GM21619 (cell line): ENCODE data around the gene ZNF777.

Experiments used
- ATAC-seq: cut with Tn5 transposase; IDR thresholded peaks from one replicate; pipeline ENCODE4 v1.9.1; 2021; ENCODE audit not compliant: unreplicated experiment

Gene ZNF777

GRCh38 chr7:149477494-149478443 lies 16.9 kb upstream of the ZNF777 start:
- no peak for ATAC-seq

DNA sequence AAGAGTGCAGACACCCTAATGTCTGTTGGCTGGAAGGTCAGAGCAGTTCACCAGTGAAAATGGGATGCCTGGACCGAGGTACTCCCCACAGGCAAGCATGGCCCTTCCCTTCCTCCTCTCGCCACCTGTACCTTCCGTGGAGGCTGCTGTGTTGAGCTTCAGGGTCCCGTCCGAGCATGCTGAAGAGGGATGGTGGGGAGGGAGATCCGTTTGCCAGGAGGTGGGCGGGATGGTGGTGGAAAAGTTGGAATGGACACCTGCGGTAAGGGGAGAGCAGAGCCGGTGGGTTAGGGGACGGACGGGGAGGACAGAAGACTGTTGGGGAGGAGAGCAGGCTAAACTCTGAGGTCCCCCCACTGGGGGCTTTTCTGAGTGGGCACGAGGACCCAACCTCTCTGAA lies 15.9 kb upstream of the ZNF777 start:
- no peak for ATAC-seq

DNA sequence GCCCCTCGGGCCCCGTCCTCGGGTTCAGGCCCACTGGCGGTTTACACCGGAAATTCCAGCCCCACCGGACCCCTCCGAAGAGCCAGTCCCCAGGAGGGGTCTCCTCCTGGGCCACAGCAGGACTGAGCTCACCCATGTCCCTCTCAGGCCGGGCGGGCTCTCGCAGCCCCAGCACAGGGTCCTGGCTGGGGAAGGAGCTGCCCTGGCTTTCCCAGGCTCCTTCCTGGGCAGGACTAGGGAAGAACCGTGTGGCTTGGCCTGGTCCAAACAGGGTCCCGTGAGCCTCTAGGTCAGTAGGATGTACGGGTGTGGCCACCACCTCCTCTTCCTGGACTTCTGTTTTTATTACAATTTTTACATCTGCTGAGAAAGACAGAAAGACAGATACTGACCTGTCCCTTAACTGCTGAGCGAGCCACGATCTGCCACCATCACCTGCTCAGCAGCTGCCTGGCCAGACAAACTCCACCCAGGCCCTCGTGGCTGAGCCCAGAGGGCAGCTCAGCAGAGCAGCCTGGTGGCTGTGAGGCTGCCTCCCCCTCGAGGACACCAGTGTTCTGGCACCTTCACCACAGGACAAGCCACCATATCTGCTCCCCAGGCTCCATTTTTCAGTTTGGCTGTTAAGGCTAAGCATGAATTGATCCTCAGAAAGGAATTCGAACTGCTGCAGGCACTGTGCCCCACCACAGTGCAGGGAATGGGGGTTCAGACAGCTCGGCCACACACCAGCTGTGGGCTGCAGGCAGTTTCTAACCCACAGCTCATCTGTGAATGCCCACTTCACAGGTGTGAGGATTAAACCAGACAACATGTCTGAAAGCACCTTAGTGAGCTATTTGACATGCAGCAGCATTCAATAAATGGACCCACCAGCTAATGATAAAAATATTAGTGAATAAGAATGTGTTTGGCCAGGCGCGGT lies 14.5 kb upstream of the ZNF777 start:
- no peak for ATAC-seq

DNA sequence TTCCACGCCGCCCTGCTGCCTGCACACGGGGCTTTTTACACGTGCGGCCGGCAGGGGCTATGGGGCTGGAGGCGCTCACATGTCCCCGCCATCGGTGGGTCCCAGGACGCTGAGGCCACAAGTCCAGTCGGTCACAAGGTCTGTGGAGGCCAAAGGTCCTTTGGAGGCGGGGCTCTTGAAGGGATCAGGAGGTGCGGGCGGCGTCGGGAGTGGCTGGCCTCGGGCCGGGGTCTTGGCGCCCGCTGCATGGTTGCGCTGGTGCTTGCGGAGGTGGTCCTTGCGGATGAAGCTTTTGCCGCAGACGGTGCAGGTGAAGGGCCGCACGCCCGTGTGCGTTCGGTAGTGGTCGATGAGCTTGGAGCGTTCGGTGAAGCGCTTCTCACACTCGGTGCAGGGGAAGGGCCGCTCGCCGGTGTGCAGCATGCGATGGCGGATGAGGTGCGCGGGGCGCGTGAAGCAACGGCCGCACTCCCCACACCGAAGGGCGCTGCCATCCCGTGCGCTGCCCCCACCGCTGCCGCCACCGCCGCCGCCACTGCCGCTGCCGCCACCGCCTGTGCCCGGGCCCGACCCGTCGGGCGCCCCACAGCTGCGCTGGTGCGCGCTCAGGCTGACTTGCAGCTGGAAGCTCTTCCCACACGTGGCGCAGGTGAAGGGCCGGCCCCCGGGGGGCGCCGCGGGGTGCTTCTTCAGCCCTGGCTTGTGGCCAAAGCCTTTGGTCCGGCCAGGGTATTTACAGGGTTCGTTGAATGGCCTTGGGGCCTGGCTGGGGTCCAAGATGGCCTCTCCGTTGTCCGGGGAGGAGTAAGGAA lies 13.7 kb upstream of the ZNF777 start:
- no peak for ATAC-seq

DNA sequence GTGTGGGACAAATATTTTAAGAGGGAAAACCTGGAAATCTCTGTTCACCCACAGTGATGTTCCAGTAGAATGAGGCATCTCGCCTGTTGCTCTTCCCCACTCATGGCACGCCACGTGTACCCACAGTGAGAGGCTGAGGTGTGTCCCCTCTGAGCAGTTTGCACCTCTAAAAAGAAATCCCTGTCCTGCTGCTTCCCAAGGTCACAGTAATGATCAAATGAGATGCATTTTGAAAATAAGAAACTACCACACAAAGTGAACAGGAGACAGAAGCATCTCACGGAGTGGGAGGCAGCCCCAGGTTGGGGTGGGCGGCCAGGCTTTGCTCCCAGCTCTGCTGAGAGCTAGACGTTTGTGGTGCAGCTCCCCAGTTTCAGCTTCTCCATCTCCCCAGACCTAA lies 12.4 kb upstream of the ZNF777 start:
- ATAC-seq = no peak

DNA sequence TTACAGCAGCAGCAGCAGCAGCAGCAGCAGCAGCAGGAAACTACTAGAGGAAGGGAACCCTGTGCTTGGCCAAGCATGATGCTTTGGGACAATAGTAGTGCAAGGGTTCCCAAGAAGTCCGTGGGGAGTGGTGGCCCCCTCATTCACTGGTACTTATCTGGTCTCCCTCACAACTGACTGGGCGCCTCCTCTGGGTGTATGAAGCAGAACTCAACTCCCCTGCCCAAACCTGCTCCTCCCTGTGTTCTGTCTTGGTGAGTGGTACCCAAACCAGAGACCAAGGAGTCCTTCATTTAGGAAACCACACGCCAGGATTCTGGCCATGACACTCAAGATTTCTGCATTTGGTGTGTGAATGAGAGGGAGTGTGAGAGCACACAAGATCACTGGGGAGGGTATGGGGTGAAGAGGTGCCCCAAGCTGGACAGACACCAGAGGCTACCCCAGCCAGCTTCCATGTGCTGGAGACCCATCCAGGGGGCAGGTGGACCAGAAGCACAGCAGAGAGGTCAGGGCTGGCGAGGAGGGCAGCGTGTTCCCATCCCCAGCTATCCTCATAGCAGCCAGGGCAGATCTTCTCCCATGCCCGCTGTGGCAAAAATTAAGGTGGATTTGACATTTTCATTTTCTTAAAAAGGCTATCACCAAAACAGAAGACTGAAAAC lies 10.6 kb upstream of the ZNF777 start:
- no peak for ATAC-seq

DNA sequence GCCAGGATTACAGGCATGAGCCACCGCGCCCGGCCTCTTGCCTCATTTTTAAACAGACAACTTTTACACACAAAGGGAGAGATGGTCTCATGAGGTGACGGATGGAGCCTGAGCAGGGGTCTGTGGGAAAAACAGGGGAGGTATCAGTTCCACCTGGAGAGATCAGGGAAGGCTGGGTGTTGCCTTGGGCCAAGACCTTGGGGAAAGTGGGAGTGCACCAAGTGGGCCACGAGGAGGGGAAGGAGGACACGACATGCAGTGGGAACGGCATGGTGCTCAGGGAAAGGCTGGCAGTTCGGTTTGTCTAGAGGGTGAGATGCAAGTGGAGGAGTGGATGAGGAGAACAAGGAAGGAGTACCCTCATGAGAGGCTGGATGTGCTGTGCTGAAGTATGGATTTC lies 8.9 kb upstream of the ZNF777 start:
- no peak for ATAC-seq

DNA sequence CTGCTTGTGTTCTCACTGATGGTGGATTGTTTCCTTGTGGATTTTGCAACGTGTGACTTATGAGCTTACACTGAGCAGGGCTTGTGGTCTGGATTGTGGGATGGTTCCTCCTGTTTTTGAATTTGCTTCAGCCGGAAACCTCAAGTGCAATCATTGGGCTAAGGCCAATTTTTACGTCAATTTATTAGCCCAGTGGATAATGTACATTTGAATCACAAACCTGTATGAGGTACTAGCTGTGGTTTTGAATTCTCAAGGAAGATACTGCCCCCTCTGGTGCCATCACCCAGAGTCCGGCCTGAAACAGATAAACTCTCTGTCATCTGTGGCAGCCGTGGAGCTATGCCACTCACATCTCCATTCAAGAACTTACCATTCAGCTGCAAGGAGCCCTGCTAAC lies 7.3 kb upstream of the ZNF777 start:
- ATAC-seq = no peak

DNA sequence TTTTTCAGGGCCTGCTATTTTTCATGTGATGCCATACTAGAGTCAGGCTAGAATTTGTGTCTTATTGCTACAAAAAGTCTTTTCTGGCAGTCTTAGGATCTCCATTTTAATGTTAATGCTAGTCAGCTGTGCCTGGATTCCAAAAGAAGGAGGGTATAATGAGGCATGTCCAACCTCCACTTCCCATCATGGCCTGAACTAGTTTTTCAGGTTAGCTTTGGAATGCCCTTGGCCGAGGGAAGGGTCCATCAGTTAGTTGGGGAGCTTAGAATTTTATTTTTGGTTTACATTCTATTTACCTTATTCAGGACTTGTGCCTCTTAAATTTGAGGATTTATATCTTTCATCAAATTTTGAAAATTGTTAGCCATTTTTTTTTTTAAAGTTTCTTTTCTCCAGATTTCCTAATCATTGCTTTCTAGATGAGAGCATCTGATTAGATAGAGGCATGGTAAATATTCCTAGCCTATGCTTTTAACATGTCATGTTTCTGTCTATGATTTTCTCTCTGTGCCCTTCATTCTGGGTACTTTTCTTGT lies 6.5 kb upstream of the ZNF777 start:
- no peak for ATAC-seq

DNA sequence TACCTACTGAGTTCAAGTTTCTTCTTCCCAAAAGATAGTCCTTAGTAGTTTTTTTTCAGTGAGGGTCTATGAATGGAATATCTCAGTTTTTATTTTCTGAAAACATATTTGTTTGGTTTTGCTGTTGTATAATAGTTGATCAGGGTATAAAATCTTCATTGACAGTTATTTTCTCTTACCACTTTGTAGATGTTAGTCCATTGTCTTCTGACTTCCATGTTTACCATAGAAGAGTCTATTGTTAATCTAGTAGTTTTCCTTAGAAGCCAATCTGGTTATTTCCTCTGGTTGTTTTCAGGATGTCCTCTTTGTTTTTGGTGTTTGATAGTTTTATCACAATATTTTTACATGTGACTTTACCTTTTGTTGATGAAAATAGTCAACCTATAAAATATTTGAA lies 5.5 kb upstream of the ZNF777 start:
- ATAC-seq = no peak

DNA sequence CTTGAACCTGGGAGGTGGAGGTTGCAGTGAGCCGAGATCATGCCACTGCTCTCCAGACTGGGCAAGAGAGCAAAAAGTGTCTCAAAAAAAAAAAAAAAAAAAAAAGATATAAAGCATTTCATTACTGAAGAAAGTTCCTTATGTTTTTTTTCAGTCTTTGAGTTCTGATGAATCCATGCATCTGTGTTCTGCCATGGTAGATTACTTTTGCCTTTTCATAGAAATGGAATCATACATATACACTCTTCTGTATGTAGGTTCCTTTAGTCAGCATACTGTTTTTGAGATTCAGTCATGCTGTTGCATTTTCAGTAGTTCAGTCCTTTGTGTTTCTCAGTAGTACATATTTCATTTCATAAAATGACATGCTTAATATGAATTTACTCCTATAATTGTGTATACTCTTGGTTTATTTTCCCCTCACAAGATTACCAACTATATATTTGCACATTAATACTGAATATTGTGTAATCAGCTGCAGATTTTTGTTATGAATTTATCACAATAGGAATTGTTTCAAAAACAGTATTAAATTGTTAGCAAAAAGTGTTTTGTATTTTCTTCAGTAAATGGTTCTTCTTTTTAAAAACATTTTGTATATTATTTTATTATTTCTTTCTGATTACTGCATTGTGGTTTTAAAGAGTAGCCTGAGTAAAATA lies 2.8 kb upstream of the ZNF777 start:
- ATAC-seq = no peak

GRCh38 chr7:149462101-149462520 lies 1.2 kb upstream of the ZNF777 start:
- no peak for ATAC-seq

DNA sequence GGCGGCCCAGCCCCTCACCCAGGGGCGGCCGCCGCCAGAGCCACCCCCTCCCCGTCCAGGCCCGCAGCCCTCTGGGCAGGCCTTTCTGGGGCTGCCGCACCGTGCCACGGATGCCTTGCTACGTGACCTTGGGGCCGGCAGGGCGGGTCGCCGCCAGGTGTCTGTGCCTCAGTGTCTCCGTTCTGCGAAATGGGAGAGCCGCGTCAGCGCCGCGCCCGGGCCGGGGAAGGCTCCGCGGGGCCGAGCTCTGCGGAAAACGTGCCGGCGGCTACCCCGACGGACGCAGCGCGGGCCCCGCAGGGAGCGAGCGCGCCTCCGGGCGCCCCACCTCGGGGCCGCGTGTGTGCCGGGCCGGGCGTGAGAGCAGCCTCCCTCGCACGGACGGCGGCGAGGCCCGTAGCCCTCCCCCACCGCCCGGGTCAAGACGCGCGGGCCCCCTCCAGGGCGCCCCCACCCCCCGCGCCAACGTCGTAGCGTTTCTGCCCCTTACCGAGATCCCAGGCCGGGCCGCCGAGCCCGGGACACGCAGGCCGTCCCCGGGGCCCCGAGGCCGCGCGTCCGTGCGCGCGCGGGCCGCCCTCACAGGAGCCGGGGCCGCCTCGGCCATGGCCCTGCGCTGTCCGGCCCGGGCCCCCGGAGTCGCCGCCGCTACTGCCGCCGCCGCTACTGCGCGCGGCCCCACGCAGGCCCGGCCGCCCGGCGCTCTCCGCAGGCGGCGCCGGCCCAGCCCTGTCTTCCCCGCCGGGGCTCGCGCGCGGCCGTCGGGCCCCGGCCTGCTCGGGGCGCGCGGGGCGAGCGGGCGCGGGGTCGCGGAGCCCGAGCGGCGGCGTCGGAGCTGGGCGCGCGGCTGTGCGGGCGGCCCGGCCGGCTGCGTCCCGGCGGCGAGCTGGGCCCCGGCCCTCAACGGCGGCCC lies 1.1 kb downstream of the ZNF777 start:
- ATAC-seq = peak; percentile 26

GRCh38 chr7:149459201-149459539 lies 1.7 kb downstream of the ZNF777 start:
- no peak for ATAC-seq

DNA sequence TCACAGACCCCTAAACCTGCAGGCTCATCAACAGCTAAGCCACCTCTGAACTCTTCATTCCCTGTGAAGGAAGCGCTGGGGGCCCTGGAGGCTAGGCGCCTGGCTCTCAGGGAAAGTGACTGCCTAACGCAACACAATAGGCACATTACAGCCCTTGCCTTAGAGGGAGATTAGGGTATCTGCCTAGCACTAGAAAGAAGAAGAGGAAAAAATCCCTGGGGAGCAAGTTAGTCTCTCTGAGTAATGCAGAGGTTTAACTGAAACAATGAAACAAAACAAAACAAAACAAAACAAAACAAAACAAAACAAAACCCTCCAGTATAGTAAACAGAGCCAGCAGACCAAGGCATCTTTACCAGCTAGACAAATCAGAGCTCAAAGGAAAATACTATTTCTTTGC lies 2.6 kb downstream of the ZNF777 start:
- ATAC-seq = no peak

GRCh38 chr7:149457766-149458165 lies 3.1 kb downstream of the ZNF777 start:
- no peak for ATAC-seq

GRCh38 chr7:149456506-149457421 lies 4.1 kb downstream of the ZNF777 start:
- ATAC-seq = no peak
